H1 (cell line): ENCODE measurements around the gene FXYD3.

Experiments
- CTCF ChIP-seq, 3 experiments: IDR thresholded peaks; 1 replicate in 2 of 3; 2 replicates in 1 of 3; pipeline versions ENCODE4 v1.5.1 to v1.6.1; 2011; ENCODE audit warnings: low read length in 3 of 3, mild to moderate bottlenecking in 3 of 3, inconsistent platforms in 2 of 3, low read depth in 1 of 3, moderate library complexity in 1 of 3; ENCODE audit not compliant: insufficient read depth in 1 of 3; ENCODE audit errors: control extremely low read depth in 1 of 3
- ZNF274 ChIP-seq: IDR thresholded peaks from 2 replicates; pipeline ENCODE4 v1.7.0; 2012; ENCODE audit warnings: low read length, borderline replicate concordance; ENCODE audit errors: extremely low read depth

- TF ChIP-seq CTCF (IDR thresholded peaks at IDR 0.05; ENCODE audit: control extremely low read depth in 1 of 3, insufficient read depth in 1 of 3, low read depth in 1 of 3, low read length in 3 of 3) (no peak), ZNF274 (no peak)
These were observed 42.1 kb upstream of the FXYD3 start for GRCh38 chr19:35073516-35073915.
